NB4 (cell line): ENCODE data around the gene CAVIN4.

Experiments
- POLR2A ChIP-seq: IDR thresholded peaks from 2 replicates; pipeline ENCODE4 v1.6.1; 2011; ENCODE audit warnings: mild to moderate bottlenecking; ENCODE audit not compliant: insufficient read length; ENCODE audit errors: extremely low read depth
- TF ChIP-seq, protein P1 (sequence below): IDR thresholded peaks from one replicate; pipeline ENCODE4 v1.5.1; 2012; ENCODE audit warnings: low read depth, low read length
- TF ChIP-seq, protein P2 (sequence below): IDR thresholded peaks from 2 replicates; pipeline ENCODE4 v1.6.1; 2011; ENCODE audit warnings: low read depth, low read length

DNA sequence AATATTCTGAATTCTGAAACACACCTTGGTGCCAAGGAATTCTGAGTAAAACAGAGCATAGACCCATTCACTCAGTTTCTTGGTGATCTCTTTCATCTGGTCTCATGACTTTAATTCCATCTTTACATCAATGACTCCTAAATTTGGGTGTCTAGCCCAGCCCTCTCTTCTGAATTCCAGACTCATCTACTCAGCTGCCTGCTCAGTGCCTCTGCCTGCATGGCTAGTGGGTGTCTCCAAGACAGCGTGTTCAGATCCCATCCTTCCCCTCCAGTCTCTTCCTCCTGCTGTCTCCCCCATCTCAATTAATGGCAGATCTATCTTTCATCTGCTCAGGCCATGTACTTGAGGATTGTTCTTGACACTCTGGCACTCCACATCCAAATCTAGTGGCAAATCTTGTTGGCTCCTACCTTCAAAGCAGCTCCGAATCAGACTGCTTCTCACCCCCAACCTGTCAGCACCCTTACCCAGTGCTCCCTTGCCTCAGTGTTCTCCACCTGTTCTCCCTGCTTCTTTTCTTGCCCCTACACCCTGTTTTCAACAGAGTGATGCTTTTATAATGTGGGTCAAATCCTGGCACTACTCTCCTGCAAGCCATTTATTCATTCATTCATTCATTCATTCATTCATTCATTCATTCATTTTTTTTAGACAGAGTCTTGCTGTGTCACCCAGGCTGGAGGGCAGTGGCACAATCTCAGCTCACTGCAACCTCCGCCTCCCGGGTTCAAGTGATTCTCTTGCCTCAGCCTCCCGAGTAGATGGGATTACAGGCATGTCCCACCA is 5.3 kb downstream of the CAVIN4 start:
- TF ChIP-seq, protein P1, sequence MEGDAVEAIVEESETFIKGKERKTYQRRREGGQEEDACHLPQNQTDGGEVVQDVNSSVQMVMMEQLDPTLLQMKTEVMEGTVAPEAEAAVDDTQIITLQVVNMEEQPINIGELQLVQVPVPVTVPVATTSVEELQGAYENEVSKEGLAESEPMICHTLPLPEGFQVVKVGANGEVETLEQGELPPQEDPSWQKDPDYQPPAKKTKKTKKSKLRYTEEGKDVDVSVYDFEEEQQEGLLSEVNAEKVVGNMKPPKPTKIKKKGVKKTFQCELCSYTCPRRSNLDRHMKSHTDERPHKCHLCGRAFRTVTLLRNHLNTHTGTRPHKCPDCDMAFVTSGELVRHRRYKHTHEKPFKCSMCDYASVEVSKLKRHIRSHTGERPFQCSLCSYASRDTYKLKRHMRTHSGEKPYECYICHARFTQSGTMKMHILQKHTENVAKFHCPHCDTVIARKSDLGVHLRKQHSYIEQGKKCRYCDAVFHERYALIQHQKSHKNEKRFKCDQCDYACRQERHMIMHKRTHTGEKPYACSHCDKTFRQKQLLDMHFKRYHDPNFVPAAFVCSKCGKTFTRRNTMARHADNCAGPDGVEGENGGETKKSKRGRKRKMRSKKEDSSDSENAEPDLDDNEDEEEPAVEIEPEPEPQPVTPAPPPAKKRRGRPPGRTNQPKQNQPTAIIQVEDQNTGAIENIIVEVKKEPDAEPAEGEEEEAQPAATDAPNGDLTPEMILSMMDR, result no peak
- TF ChIP-seq POLR2A, result no peak
- TF ChIP-seq, protein P2, sequence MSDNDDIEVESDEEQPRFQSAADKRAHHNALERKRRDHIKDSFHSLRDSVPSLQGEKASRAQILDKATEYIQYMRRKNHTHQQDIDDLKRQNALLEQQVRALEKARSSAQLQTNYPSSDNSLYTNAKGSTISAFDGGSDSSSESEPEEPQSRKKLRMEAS, result no peak
